SK-N-SH treated with all-trans-retinoic acid at 6 μM for 48 hours (cell line): ENCODE results near the gene TFR2.

ENCODE experiments used
- ATAC-seq: fragments of 200-7000 bp; cut with Tn5 transposase; 3 replicates; pipeline ENCODE4 v1.9.1; 2020; ENCODE audit warnings: mild to moderate bottlenecking, moderate library complexity
- ARNTL ChIP-seq: fragments of 450-650 bp; formaldehyde crosslinking; IDR thresholded peaks from 2 replicates; pipeline ENCODE4 v1.5.0; 2020; ENCODE audit warnings: low read depth, mild to moderate bottlenecking, moderate library complexity, borderline replicate concordance
- BACH2 ChIP-seq: fragments of 250-450 bp; sonication (Bioruptor Pico); IDR thresholded peaks from 2 replicates; pipeline ENCODE4 v1.9.0; 2021; ENCODE audit warnings: mild to moderate bottlenecking, borderline replicate concordance
- ESRRG ChIP-seq: fragments of 250-450 bp; sonication (Bioruptor Pico); IDR thresholded peaks from 2 replicates; pipeline ENCODE4 v1.6.1; 2021; ENCODE audit warnings: mild to moderate bottlenecking
- GLIS3 ChIP-seq: fragments of 250-450 bp; sonication (Bioruptor Pico); IDR thresholded peaks from 2 replicates; pipeline ENCODE4 v1.5.0; 2020; ENCODE audit warnings: mild to moderate bottlenecking, moderate library complexity
- ISL1 ChIP-seq: fragments of 250-450 bp; sonication (Bioruptor Pico); IDR thresholded peaks from 2 replicates; pipeline ENCODE4 v2.1.2; 2022; ENCODE audit warnings: mild to moderate bottlenecking, moderate library complexity
- OSR1 ChIP-seq: fragments of 250-450 bp; sonication (Bioruptor Pico); IDR thresholded peaks from 2 replicates; pipeline ENCODE4 v1.8.0; 2022; ENCODE audit warnings: moderate library complexity, mild to moderate bottlenecking, inconsistent platforms
- PPARA ChIP-seq: fragments of 250-450 bp; sonication (Bioruptor Pico); IDR thresholded peaks from 2 replicates; pipeline ENCODE4 v1.5.0; 2020; ENCODE audit warnings: mild to moderate bottlenecking, borderline replicate concordance
- RARB ChIP-seq: fragments of 250-450 bp; sonication (Bioruptor Pico); IDR thresholded peaks from 2 replicates; pipeline ENCODE4 v1.8.0; 2021; ENCODE audit warnings: mild to moderate bottlenecking, moderate library complexity
- SNAI2 ChIP-seq: fragments of 250-450 bp; sonication (Bioruptor Pico); IDR thresholded peaks from 2 replicates; pipeline ENCODE4 v1.5.0; 2020; ENCODE audit warnings: mild to moderate bottlenecking, moderate library complexity
- TOX ChIP-seq: fragments of 250-450 bp; sonication (Bioruptor Pico); IDR thresholded peaks from 2 replicates; pipeline ENCODE4 v1.8.0; 2021; ENCODE audit warnings: mild to moderate bottlenecking, moderate library complexity, borderline replicate concordance
- ZFP3 ChIP-seq: fragments of 250-450 bp; sonication (Bioruptor Pico); IDR thresholded peaks from 2 replicates; pipeline ENCODE4 v1.5.0; 2020; ENCODE audit warnings: mild to moderate bottlenecking, moderate library complexity
- ZFP30 ChIP-seq: fragments of 450-650 bp; formaldehyde crosslinking; IDR thresholded peaks from 2 replicates; pipeline ENCODE4 v1.5.0; 2022; ENCODE audit warnings: mild to moderate bottlenecking, moderate library complexity
- ZNF565 ChIP-seq: fragments of 450-650 bp; formaldehyde crosslinking; conservative IDR thresholded peaks from 2 replicates; pipeline ENCODE4 v1.5.0; 2020; ENCODE audit warnings: low read depth, mild to moderate bottlenecking, moderate library complexity
- ZNF70 ChIP-seq: fragments of 450-650 bp; formaldehyde crosslinking; IDR thresholded peaks from 2 replicates; pipeline ENCODE4 v1.5.0; 2020; ENCODE audit warnings: mild to moderate bottlenecking, moderate library complexity
- TF ChIP-seq, protein P1 (sequence below): fragments of 250-450 bp; sonication (Bioruptor Pico); IDR thresholded peaks from 2 replicates; pipeline ENCODE4 v1.8.0; 2021; ENCODE audit warnings: low read depth, mild to moderate bottlenecking, moderate library complexity, borderline replicate concordance
- TF ChIP-seq, protein P2 (sequence below): fragments of 250-450 bp; sonication (Bioruptor Pico); IDR thresholded peaks from 2 replicates; pipeline ENCODE4 v1.5.1; 2021; ENCODE audit warnings: mild to moderate bottlenecking, moderate library complexity
- TF ChIP-seq, protein P3 (sequence below): fragments of 250-450 bp; sonication (Bioruptor Pico); IDR thresholded peaks from 2 replicates; pipeline ENCODE4 v1.5.1; 2020; ENCODE audit warnings: low read depth, mild to moderate bottlenecking, moderate library complexity
- TF ChIP-seq, protein P4 (sequence below): fragments of 250-450 bp; sonication (Bioruptor Pico); IDR thresholded peaks from 2 replicates; pipeline ENCODE4 v1.5.0; 2020; ENCODE audit warnings: mild to moderate bottlenecking, moderate library complexity
- TF ChIP-seq, protein P5 (sequence below): fragments of 250-450 bp; sonication (Bioruptor Pico); IDR thresholded peaks from 2 replicates; pipeline ENCODE4 v1.8.0; 2020; ENCODE audit warnings: mild to moderate bottlenecking, moderate library complexity, borderline replicate concordance

Gene TFR2

DNA sequence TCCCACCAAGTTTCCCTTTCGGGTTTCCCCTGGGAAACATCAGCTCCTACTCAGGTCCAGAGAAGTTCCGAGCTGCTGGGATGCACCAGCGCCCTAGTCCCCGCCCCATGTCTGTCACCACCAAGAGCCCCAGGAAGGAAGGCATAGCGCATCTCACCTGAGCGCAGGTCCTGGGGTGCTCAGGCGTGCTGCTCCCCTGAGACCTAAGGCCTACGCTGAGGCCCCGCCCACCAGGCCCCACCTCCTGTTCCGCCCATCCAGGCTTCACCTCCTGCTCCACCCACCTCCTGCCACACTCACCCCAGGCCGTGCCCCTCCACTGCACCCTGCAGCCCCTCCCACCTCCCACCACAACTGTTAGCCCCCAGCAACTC is 1.2 kb upstream of the TFR2 start (continued):
- TF ChIP-seq, protein P1, sequence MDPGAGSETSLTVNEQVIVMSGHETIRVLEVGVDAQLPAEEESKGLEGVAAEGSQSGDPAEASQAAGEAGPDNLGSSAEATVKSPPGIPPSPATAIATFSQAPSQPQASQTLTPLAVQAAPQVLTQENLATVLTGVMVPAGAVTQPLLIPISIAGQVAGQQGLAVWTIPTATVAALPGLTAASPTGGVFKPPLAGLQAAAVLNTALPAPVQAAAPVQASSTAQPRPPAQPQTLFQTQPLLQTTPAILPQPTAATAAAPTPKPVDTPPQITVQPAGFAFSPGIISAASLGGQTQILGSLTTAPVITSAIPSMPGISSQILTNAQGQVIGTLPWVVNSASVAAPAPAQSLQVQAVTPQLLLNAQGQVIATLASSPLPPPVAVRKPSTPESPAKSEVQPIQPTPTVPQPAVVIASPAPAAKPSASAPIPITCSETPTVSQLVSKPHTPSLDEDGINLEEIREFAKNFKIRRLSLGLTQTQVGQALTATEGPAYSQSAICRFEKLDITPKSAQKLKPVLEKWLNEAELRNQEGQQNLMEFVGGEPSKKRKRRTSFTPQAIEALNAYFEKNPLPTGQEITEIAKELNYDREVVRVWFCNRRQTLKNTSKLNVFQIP (CRISPR knock-in tag), result no peak
- no peak for TF ChIP-seq BACH2 (CRISPR knock-in tag)
- TF ChIP-seq, all 23 proteins: peak for 0

DNA sequence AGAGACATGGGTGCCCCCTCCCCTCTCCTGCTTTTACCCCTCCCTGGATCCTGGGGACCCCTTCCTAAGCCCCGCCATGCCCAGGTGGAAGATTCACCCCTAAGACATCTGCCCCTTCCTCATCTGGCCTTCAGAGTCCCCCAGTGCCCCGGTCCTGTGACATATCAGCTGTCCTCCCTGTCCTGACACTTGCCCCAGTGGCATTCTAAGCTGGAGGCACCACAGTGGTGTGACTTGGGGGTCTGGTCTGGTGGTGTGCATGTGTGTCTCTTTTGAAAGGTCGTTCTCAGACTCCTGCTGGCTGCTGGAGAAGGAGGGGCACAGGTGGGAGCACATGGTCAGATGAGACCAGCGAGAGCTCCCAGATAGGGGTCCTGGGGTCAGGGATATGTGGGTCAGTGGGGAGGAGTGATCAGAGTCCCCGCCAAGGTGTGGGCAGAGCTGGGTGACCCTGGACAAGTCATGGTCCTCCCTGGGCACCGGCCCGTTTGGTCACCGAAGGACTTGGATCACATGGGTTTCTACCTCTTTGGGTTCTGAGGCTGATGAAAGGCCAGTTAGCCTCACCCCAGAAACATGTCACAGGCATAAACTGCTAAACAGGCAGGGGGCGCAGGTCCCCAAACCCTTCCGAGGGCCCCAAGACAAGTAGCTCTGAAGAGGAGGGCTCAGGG is 645 bp upstream of the TFR2 start:
- no peak for ATAC-seq
- TF ChIP-seq ZNF565 (CRISPR knock-in tag) (no peak), TOX (no peak), PPARA (CRISPR knock-in tag) (no peak), ZFP30 (CRISPR knock-in tag) (no peak), SNAI2 (no peak), GLIS3 (CRISPR knock-in tag) (no peak), OSR1 (CRISPR knock-in tag) (no peak), ZNF70 (CRISPR knock-in tag) (no peak), RARB (no peak), ZFP3 (CRISPR knock-in tag) (no peak), ARNTL (CRISPR knock-in tag) (no peak), ISL1 (CRISPR knock-in tag) (no peak)
- TF ChIP-seq, protein P2, sequence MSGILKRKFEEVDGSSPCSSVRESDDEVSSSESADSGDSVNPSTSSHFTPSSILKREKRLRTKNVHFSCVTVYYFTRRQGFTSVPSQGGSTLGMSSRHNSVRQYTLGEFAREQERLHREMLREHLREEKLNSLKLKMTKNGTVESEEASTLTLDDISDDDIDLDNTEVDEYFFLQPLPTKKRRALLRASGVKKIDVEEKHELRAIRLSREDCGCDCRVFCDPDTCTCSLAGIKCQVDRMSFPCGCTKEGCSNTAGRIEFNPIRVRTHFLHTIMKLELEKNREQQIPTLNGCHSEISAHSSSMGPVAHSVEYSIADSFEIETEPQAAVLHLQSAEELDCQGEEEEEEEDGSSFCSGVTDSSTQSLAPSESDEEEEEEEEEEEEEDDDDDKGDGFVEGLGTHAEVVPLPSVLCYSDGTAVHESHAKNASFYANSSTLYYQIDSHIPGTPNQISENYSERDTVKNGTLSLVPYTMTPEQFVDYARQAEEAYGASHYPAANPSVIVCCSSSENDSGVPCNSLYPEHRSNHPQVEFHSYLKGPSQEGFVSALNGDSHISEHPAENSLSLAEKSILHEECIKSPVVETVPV (CRISPR knock-in tag), result no peak

DNA sequence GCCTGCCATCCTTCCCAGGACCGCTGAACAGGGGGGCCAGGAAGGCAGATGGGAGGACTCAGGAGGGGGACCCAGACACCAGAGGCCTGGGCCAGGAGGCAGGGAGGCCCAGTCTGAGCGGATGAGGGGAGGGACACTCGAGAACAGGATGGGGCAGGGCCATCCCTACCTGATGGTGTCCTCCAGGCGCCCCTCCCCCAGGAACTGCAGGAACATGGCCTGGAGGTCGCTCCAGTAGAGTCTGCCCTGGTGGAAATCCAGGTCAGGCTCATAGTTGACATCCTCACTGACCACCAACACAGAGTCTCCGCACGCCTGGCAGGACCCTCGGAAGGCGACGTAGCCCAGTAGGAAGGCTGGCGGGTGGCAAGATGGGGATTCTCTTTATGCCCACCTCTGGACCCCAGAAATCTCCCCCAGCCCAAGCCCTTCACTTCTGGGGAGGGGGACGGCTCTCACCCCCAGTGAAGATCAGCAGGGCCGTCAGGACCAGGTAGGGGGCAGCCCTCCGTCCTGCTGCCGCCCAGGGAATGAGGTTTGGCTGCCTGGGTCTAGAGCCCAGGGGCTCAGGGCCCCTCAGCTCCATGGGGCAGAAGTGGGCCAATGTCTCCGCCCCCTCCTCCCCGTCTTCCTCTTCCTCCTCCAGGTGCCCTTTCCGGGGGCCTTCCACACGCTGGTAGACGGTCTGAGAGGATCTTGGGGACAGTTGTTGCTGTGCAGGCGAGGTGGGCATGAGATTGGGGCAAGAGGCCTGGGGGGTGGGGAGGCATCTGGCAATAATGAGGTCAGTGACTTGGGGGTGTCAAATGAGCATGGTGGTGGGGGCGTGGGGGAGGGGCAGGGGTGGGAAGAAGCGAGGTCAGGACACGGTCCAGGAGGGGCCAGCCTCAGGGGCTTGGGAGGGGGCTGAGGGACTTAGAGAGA is 573 bp downstream of the TFR2 start:
- ATAC-seq, result no peak

More for the DNA sequence above, 573 bp downstream of the TFR2 start:
- no peak for TF ChIP-seq ISL1 (CRISPR knock-in tag)
- TF ChIP-seq ZFP30 (CRISPR knock-in tag), result no peak
- TF ChIP-seq, protein P3, sequence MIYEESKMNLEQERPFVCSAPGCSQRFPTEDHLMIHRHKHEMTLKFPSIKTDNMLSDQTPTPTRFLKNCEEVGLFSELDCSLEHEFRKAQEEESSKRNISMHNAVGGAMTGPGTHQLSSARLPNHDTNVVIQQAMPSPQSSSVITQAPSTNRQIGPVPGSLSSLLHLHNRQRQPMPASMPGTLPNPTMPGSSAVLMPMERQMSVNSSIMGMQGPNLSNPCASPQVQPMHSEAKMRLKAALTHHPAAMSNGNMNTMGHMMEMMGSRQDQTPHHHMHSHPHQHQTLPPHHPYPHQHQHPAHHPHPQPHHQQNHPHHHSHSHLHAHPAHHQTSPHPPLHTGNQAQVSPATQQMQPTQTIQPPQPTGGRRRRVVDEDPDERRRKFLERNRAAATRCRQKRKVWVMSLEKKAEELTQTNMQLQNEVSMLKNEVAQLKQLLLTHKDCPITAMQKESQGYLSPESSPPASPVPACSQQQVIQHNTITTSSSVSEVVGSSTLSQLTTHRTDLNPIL (CRISPR knock-in tag), result no peak
- TF ChIP-seq, protein P1 (CRISPR knock-in tag), result no peak
- TF ChIP-seq, protein P4, sequence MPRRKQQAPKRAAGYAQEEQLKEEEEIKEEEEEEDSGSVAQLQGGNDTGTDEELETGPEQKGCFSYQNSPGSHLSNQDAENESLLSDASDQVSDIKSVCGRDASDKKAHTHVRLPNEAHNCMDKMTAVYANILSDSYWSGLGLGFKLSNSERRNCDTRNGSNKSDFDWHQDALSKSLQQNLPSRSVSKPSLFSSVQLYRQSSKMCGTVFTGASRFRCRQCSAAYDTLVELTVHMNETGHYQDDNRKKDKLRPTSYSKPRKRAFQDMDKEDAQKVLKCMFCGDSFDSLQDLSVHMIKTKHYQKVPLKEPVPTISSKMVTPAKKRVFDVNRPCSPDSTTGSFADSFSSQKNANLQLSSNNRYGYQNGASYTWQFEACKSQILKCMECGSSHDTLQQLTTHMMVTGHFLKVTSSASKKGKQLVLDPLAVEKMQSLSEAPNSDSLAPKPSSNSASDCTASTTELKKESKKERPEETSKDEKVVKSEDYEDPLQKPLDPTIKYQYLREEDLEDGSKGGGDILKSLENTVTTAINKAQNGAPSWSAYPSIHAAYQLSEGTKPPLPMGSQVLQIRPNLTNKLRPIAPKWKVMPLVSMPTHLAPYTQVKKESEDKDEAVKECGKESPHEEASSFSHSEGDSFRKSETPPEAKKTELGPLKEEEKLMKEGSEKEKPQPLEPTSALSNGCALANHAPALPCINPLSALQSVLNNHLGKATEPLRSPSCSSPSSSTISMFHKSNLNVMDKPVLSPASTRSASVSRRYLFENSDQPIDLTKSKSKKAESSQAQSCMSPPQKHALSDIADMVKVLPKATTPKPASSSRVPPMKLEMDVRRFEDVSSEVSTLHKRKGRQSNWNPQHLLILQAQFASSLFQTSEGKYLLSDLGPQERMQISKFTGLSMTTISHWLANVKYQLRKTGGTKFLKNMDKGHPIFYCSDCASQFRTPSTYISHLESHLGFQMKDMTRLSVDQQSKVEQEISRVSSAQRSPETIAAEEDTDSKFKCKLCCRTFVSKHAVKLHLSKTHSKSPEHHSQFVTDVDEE, result no peak
- no peak for TF ChIP-seq ESRRG (CRISPR knock-in tag)
- TF ChIP-seq, protein P5, sequence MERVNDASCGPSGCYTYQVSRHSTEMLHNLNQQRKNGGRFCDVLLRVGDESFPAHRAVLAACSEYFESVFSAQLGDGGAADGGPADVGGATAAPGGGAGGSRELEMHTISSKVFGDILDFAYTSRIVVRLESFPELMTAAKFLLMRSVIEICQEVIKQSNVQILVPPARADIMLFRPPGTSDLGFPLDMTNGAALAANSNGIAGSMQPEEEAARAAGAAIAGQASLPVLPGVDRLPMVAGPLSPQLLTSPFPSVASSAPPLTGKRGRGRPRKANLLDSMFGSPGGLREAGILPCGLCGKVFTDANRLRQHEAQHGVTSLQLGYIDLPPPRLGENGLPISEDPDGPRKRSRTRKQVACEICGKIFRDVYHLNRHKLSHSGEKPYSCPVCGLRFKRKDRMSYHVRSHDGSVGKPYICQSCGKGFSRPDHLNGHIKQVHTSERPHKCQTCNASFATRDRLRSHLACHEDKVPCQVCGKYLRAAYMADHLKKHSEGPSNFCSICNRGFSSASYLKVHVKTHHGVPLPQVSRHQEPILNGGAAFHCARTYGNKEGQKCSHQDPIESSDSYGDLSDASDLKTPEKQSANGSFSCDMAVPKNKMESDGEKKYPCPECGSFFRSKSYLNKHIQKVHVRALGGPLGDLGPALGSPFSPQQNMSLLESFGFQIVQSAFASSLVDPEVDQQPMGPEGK (CRISPR knock-in tag), result no peak
- no peak for TF ChIP-seq BACH2 (CRISPR knock-in tag)
- TF ChIP-seq ZNF70 (CRISPR knock-in tag), result no peak
